HG02970 (cell line): ENCODE data around the gene PLEKHA8.

Source experiments
- ATAC-seq: cut with Tn5 transposase; IDR thresholded peaks from one replicate; pipeline ENCODE4 v1.9.1; 2021; ENCODE audit warnings: mild to moderate bottlenecking, moderate library complexity, moderate number of reproducible peaks; ENCODE audit not compliant: unreplicated experiment, low FRiP score

PLEKHA8 gene

GRCh38 chr7:30022991-30023390 lies 5.2 kb upstream of the PLEKHA8 start:
- ATAC-seq, result no peak

GRCh38 chr7:30023524-30023923 lies 4.7 kb upstream of the PLEKHA8 start:
- no peak for ATAC-seq

- ATAC-seq, result peak; percentile 79
Observed at GRCh38 chr7:30026229-30027064, 1.8 kb upstream of the PLEKHA8 start, which contains the start of gene FKBP14. Gene FKBP14, minus strand, starts transcription at chr7:30026702. Its CDS starts 194 bp downstream, at chr7:30026508.

GRCh38 chr7:30027065-30027456 lies 1.2 kb upstream of the PLEKHA8 start:
- ATAC-seq, result peak; percentile 26

- ATAC-seq, result peak; percentile 0
Observed at GRCh38 chr7:30027740-30028215, 434 bp upstream of the PLEKHA8 start.

GRCh38 chr7:30028749-30029635 lies 780 bp downstream of the PLEKHA8 start:
- ATAC-seq, result peak; percentile 16

GRCh38 chr7:30029696-30030095 lies 1.5 kb downstream of the PLEKHA8 start:
- no peak for ATAC-seq

GRCh38 chr7:30032310-30033125 lies 4.3 kb downstream of the PLEKHA8 start:
- no peak for ATAC-seq

- ATAC-seq, result no peak
Observed at GRCh38 chr7:30034501-30034900, 6.3 kb downstream of the PLEKHA8 start.

- no peak for ATAC-seq
Observed at GRCh38 chr7:30036220-30036619, 8.0 kb downstream of the PLEKHA8 start.

GRCh38 chr7:30038196-30038980 lies 10.2 kb downstream of the PLEKHA8 start:
- ATAC-seq, result no peak

GRCh38 chr7:30040938-30041337 lies 12.7 kb downstream of the PLEKHA8 start:
- no peak for ATAC-seq

- ATAC-seq, result no peak
Observed at GRCh38 chr7:30041526-30042269, 13.5 kb downstream of the PLEKHA8 start.

GRCh38 chr7:30046127-30046770 lies 18.0 kb downstream of the PLEKHA8 start:
- ATAC-seq, result no peak

GRCh38 chr7:30047124-30047523 lies 18.9 kb downstream of the PLEKHA8 start:
- no peak for ATAC-seq

- no peak for ATAC-seq
Observed at GRCh38 chr7:30048582-30048981, 20.4 kb downstream of the PLEKHA8 start.

GRCh38 chr7:30049173-30049572 lies 21.0 kb downstream of the PLEKHA8 start:
- no peak for ATAC-seq

GRCh38 chr7:30053068-30053467 lies 24.9 kb downstream of the PLEKHA8 start:
- ATAC-seq, result no peak
